Activated CD8-positive, alpha-beta T cell treated with anti-CD3 and anti-CD28 coated beads, Interleukin-2, amount 10 ng/mL, durations not matched to agents 7 days and 5 days (primary cell): ENCODE results near the gene TPP2. TPM values are rescaled to one million over a fixed set of nuclear protein-coding genes. Genes with fewer than 3 reads are reported as not detected.

Experiments
- ATAC-seq: fragments of 150-1000 bp; cut with Tn5 transposase; one replicate; pipeline ENCODE4 v1.10.0; 2021; ENCODE audit warnings: moderate library complexity
- CTCF ChIA-PET: fragments of 350-600 bp; sonication (Branson Sonifier 250); formaldehyde crosslinking; loops from one replicate; lab custom pipeline; 2021; ENCODE audit warnings: antibody characterized with exemption; lab: Charles Lee
- POLR2A ChIA-PET: fragments of 350-600 bp; sonication (Branson Sonifier 250); formaldehyde crosslinking; loops from one replicate; lab custom pipeline; 2021; ENCODE audit warnings: antibody characterized with exemption; lab: Charles Lee
- DNase-seq: peaks from one replicate; pipeline ENCODE4 v3.0.0-alpha.2; 2020
- H3K27ac Mint-ChIP-seq: one replicate; pipeline ENCODE4 v1.8.0; 2021; ENCODE audit warnings: mild to moderate bottlenecking, mixed read lengths
- H3K27me3 Mint-ChIP-seq: one replicate; pipeline ENCODE4 v1.8.0; 2021; ENCODE audit warnings: low read depth, mixed read lengths
- H3K36me3 Mint-ChIP-seq: one replicate; pipeline ENCODE4 v1.8.0; 2021; ENCODE audit warnings: low read depth, mixed read lengths
- H3K4me1 Mint-ChIP-seq: one replicate; pipeline ENCODE4 v1.8.0; 2021; ENCODE audit warnings: low read depth, mixed read lengths
- H3K4me3 Mint-ChIP-seq: one replicate; pipeline ENCODE4 v1.8.0; 2021; ENCODE audit warnings: mild to moderate bottlenecking, mixed read lengths
- H3K9me3 Mint-ChIP-seq: one replicate; pipeline ENCODE4 v1.8.0; 2022; ENCODE audit warnings: mixed read lengths; ENCODE audit not compliant: insufficient read depth
- total RNA-seq, 2 experiments: library from RNA; stranded (reverse); gene quantifications; one replicate each; pipeline ENCODE4 v1.2.3, GENCODE V29; 2021

The TPP2 gene
- total RNA-seq, 2 experiments from 2014 or later: 77.8 to 85.4 TPM

DNA sequence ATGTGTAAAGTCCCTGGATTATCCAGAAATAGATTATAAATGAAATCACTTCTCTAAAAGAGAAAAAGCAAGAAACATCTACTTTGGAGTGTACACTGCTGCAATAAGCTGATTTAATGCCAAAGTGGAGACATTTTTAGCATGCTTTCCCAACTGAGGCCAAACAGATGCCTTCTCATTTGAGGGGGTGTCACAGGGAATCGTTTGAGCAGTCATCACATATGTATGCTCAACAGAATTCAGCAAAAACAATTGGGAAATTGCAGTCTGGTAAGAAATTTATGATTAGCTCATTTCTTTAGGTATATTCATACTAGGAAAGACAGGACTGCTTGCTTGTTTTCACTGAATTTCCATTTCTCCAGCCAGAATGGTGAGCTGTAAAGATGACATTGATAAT is 27.3 kb upstream of the TPP2 start:
- POLR2A ChIA-PET: no interaction called here
- Mint-ChIP-seq H3K4me1 (no peaks in the 10 kb centered on the region), H3K4me3 (no peak overlapping the region), H3K36me3 (no peaks in the 10 kb centered on the region), H3K27me3 (peaks cover 32% of the 10 kb centered on the region), H3K9me3 (no peaks in the 10 kb centered on the region), H3K27ac (no peak overlapping the region)
- ATAC-seq: no peak
- DNase-seq: no peak
- CTCF ChIA-PET: interaction anchor here (1.6 kb wide), 1 partner anchor 14 kb away, joined by 4 read pairs; no protein-coding TSS in a partner anchor

DNA sequence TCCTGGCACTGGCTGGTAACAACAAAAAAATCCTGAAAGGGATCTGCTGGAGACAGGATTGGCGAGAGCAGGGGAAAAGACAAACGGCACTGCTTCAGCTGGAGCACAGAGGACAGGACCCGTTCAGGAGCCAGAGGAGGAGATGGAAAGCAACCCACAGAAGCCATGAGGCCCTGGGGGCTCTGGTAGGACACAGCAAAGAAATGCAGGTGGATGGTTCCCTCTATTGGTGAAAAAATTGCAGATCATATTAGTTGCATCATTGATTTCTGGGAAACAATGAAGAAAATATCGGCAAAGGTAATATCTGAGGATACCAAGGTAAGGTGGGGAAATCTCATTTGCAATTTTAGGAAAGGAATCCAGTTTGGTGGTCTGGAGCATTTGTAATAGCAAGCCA is 25.7 kb upstream of the TPP2 start:
- ChIA-PET CTCF (interaction anchor here (1.2 to 1.8 kb wide), 2 partner anchors 10 to 17 kb away, joined by 3 to 4 read pairs; no protein-coding TSS in a partner anchor), POLR2A (no interaction called here)
- Mint-ChIP-seq H3K9me3 (no peaks in the 10 kb centered on the region), H3K27me3 (peaks cover 29% of the 10 kb centered on the region), H3K4me1 (no peaks in the 10 kb centered on the region), H3K36me3 (no peaks in the 10 kb centered on the region), H3K27ac (no peak overlapping the region), H3K4me3 (no peak overlapping the region)
- ATAC-seq (no peak), DNase-seq (no peak)

DNA sequence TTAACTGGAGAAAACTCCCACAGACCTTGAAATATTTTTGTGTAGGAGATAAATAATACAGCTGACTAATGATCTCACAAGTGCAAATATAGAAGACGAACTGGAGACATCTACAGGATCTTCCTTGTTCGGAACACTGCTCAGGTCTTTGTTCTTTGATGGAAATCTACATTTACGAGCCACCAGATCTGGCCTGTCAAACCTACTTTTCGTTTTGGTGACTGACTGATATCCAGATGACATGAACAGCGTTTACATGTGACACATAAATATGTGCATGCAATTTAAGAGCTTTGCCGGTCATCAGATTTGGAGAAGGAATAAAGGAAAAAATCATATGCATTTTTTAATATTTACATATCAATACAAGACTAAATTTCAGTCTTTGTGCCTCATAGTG is 24.5 kb upstream of the TPP2 start:
- H3K4me3 Mint-ChIP-seq: no peak overlapping the region
- H3K9me3 Mint-ChIP-seq: no peaks in the 10 kb centered on the region
- H3K27me3 Mint-ChIP-seq: peaks cover 26% of the 10 kb centered on the region
- no peaks in the 10 kb centered on the region for H3K36me3 Mint-ChIP-seq
- POLR2A ChIA-PET: no interaction called here
- no peak for ATAC-seq
- H3K4me1 Mint-ChIP-seq: no peaks in the 10 kb centered on the region
- H3K27ac Mint-ChIP-seq: no peak overlapping the region
- no peak for DNase-seq
- CTCF ChIA-PET: interaction anchor here (0.8 to 1.8 kb wide), 6 partner anchors 9 to 298 kb away, joined by 3 to 8 read pairs (median 4); no protein-coding TSS in a partner anchor

DNA sequence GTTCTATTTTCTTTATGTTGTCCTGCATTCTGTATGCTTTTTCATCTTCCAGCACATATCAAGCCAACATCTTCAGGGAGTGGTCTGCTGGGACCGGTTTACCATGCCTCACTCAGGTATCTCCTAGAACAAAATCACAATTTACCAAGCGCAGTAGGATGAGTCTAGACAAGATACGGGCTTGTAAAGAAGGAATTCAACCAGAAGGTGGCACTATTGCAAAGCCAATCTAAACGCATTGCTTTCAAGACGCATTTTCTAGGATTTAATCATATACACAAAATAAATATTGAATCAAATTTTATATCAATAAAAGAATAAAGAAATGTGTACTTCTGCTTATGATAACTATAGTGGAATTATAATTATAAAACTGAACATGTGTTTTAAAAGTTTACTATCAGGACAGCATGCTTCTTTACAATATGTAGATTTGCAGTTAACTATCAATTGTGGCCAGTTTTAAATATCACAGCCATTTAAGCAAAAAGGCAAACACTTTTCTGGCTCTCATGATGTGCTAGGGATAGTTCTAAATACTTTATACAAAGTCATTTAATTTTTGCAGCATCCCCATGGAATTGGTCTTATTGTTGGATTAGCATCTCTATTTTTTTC is 16.1 kb upstream of the TPP2 start:
- Mint-ChIP-seq H3K36me3 (no peaks in the 10 kb centered on the region), H3K9me3 (peaks cover 8% of the 10 kb centered on the region), H3K27ac (no peak overlapping the region), H3K4me3 (no peak overlapping the region), H3K4me1 (peaks cover 21% of the 10 kb centered on the region), H3K27me3 (peaks cover 8% of the 10 kb centered on the region)
- CTCF ChIA-PET: interaction anchor here (0.6 to 5.5 kb wide), 20 partner anchors 10 to 290 kb away, joined by 3 to 50 read pairs (median 4); partner anchors contain the start of genes BIVM, ERCC5 and POGLUT2
- POLR2A ChIA-PET: interaction anchor here (1.0 to 2.6 kb wide), 4 partner anchors 15 to 265 kb away, joined by 3 to 9 read pairs (median 5); partner anchors contain the start of gene ERCC5
- DNase-seq (peak; percentile 66), ATAC-seq (peak; percentile 81)

DNA sequence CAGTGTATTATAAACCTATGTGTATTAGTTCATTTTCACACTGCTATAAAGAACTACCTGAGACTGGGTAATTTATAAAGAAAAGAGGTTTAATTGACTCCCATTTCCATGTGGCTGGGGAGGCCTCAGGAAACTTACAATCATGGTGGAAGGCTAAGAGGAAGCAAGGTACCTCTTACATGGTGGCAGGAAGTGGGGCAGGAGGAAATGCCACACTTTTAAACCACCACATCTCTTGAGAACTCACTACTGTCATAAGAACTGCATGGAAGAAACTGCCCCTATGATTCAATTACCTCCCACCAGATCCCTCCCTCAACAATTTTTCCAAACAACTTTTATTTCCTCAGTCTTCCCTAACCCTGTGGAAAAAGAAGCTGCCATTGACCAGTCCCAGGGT is 14.5 kb upstream of the TPP2 start:
- H3K27ac Mint-ChIP-seq: peak overlapping the region; percentile 36
- POLR2A ChIA-PET: interaction anchor here (0.6 to 2.6 kb wide), 3 partner anchors 9 to 296 kb away, joined by 3 to 9 read pairs (median 5); no protein-coding TSS in a partner anchor
- H3K27me3 Mint-ChIP-seq: peaks cover 8% of the 10 kb centered on the region
- H3K4me3 Mint-ChIP-seq: no peak overlapping the region
- ATAC-seq (peak; percentile 72), DNase-seq (peak; percentile 45)
- H3K4me1 Mint-ChIP-seq: peaks cover 21% of the 10 kb centered on the region
- H3K9me3 Mint-ChIP-seq: peaks cover 8% of the 10 kb centered on the region
- H3K36me3 Mint-ChIP-seq: no peaks in the 10 kb centered on the region
- CTCF ChIA-PET: interaction anchor here (1.3 to 5.5 kb wide), 9 partner anchors 9 to 265 kb away, joined by 3 to 50 read pairs (median 9); partner anchors contain the start of genes BIVM, ERCC5 and POGLUT2

DNA sequence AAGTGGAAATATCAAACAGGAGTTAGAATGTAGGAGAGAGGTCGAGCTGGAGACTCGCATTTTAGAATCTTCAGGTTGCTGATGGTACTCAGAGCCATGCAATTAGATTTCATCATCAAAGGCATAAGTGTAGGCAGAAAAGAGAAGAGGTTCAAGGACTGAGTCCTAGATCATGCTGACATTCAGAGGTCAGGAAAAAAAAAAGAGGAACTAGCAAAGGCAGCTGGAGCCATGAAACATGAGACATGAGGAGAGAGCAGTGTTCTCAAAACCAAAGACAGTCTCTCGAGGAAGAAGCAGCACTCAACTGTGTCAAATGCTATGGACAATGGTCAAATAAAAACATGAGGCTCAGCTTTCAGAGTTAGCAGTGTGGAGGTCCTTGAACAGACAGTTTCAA is 12.4 kb upstream of the TPP2 start:
- peaks cover 8% of the 10 kb centered on the region for H3K9me3 Mint-ChIP-seq
- H3K4me1 Mint-ChIP-seq: peaks cover 28% of the 10 kb centered on the region
- DNase-seq (no peak), ATAC-seq (no peak)
- peaks cover 5% of the 10 kb centered on the region for H3K27me3 Mint-ChIP-seq
- H3K36me3 Mint-ChIP-seq: no peaks in the 10 kb centered on the region
- no peak overlapping the region for H3K4me3 Mint-ChIP-seq
- no peak overlapping the region for H3K27ac Mint-ChIP-seq
- ChIA-PET POLR2A (interaction anchor here (1.3 kb wide), 1 partner anchor 12 kb away, joined by 7 read pairs; no protein-coding TSS in a partner anchor), CTCF (interaction anchor here (0.5 to 5.5 kb wide), 5 partner anchors 7 to 488 kb away, joined by 3 to 50 read pairs (median 4); partner anchors contain the start of gene TPP2)

DNA sequence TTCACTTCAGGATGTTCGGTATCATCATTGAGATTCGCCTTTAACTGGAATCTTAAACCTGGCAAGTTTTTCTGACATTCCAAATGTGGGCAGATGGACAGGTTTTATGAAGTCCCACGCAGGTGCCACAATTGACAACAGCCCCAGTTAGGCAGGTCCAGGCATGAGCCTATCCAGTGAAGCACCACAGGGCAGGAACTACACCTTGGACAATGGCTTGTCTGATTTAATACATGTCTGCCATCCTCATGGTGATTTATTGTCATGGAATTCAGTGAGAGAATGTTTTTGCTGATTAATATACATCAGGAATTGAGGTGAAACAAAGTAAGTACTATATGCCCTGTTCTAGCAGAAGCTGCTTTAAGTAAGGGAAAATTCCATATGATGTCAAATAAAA is 10.2 kb upstream of the TPP2 start:
- CTCF ChIA-PET: interaction anchor here (1.2 to 1.7 kb wide), 3 partner anchors 139 to 284 kb away, joined by 3 to 5 read pairs (median 4); no protein-coding TSS in a partner anchor

DNA sequence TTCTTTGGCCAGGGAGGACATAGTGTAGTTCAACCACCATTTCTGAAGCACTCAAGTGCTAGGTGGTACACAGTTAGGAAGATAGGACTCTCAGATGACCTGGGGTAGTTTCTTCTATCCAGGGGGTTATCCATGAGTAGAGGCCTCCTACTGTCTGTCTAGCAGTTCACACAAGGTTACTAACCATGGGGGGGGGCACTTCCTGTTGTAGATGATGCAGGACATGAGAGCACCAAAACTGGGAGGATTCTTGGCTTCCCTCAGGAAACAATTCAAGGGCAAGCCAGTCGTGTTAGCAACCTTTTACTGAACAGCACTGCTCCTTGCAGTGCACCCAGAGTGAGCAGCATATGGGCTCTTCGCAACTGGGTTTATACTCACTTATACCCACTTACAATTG is 8.9 kb upstream of the TPP2 start:
- Mint-ChIP-seq H3K4me1 (peaks cover 25% of the 10 kb centered on the region), H3K27ac (no peak overlapping the region), H3K27me3 (peaks cover 5% of the 10 kb centered on the region), H3K9me3 (no peaks in the 10 kb centered on the region), H3K36me3 (no peaks in the 10 kb centered on the region), H3K4me3 (no peak overlapping the region)
- ATAC-seq: no peak
- peak; percentile 30 for DNase-seq
- CTCF ChIA-PET: interaction anchor here (1.0 kb wide), 1 partner anchor 259 kb away, joined by 3 read pairs; no protein-coding TSS in a partner anchor
- POLR2A ChIA-PET: interaction anchor here (1.7 kb wide), 1 partner anchor 8 kb away, joined by 5 read pairs; no protein-coding TSS in a partner anchor

More for the DNA sequence above, 10.2 kb upstream of the TPP2 start:
- Mint-ChIP-seq H3K4me1 (peaks cover 26% of the 10 kb centered on the region), H3K36me3 (no peaks in the 10 kb centered on the region), H3K27me3 (peaks cover 5% of the 10 kb centered on the region), H3K9me3 (peaks cover 8% of the 10 kb centered on the region), H3K27ac (no peak overlapping the region), H3K4me3 (no peak overlapping the region)
- POLR2A ChIA-PET: interaction anchor here (1.7 kb wide), 1 partner anchor 10 kb away, joined by 5 read pairs; no protein-coding TSS in a partner anchor
- DNase-seq (no peak), ATAC-seq (no peak)

DNA sequence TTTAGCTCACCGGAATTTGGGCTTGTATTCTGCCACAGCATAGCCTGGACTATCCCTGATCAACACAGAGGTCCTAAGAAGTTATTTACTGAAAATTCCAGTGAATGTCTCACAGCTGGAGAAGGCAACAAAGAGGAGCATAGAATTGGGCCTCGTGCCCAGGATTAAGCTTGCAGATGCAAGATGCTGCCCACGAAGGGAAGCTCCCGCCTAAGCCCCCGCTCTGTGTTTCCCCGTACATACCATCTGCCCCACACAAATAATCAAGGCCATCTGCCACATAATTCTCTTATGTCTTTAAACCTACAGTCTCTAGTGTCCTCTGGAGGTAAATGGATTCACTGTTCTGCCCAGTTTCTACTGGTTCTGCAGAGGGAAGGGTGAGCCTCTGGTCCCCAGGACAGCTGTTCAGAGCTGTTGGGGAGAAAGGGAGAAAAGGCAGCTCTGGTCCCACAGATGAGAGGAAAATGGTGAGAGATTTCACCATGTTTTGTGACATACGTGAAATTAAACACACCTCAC is 7.4 kb upstream of the TPP2 start:
- Mint-ChIP-seq H3K9me3 (no peaks in the 10 kb centered on the region), H3K27ac (no peak overlapping the region), H3K4me1 (peaks cover 27% of the 10 kb centered on the region), H3K36me3 (no peaks in the 10 kb centered on the region), H3K4me3 (no peak overlapping the region), H3K27me3 (peaks cover 1% of the 10 kb centered on the region)
- ATAC-seq: no peak
- ChIA-PET CTCF (interaction anchor here (1.3 to 5.7 kb wide), 3 partner anchors 7 to 281 kb away, joined by 3 to 50 read pairs (median 5); no protein-coding TSS in a partner anchor), POLR2A (interaction anchor here (1.1 to 1.3 kb wide), 2 partner anchors 9 to 256 kb away, joined by 5 to 7 read pairs; partner anchors contain the start of gene ERCC5)
- no peak for DNase-seq

DNA sequence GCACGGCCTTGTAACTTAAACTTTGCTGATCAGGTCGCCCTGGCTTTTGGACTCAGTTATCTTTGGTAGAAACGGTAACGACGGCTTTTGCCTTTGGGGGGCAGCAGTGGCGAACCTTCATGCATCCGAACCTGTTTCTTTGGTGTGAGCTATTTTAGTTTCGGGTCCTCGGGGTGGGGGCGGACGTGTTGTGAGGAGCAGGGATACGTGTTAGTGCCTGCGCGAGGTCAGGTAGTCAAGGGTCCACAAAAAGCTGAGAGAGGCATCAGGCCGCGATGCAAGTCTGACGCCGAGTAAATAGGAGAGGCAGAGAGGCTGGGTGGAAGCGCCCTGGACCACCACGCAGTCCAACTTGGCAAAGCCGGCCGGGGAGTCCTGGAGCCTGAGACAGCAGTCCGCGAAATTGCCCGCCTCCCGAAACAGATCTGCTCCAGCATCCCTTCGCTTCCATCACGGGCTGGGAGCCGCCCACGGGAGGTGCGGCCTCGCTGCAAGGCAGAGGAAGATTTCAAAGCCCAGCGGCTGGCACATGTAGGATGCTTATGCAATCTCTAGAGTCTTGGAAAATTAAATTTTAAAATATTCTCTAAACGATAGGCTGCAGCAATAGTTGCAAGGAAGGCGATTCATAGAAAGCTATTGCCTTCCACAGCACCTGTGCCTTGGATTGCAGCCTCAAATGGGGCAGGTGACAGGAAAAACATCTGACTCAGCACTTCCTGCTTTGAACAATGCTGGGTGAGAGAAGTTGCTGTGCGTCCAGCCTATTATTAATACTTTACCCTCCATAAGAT is 4.6 kb upstream of the TPP2 start:
- ChIA-PET POLR2A (interaction anchor here (0.7 to 3.6 kb wide), 8 partner anchors 13 to 254 kb away, joined by 3 to 36 read pairs (median 4); partner anchors contain the start of genes ERCC5 and TEX30), CTCF (interaction anchor here (0.6 to 5.7 kb wide), 46 partner anchors 9 to 298 kb away, joined by 3 to 50 read pairs (median 5); partner anchors contain the start of genes BIVM, ERCC5 and POGLUT2)
- DNase-seq: peak; percentile 89
- Mint-ChIP-seq H3K27ac (peak overlapping the region; percentile 96), H3K4me1 (peaks cover 41% of the 10 kb centered on the region), H3K9me3 (no peaks in the 10 kb centered on the region), H3K27me3 (no peaks in the 10 kb centered on the region), H3K36me3 (peaks cover 4% of the 10 kb centered on the region), H3K4me3 (peak overlapping the region; percentile 87)
- peak; percentile 32 for ATAC-seq
